ENCODE measurements around the gene CD86. TPM values are rescaled to one million over a fixed set of nuclear protein-coding genes. Genes with fewer than 3 reads are reported as not detected.

CD86 gene
- total and polyA plus RNA-seq, 9 of the 15 experiments (the other 6 are each of a cell fraction or from before 2014, with no cell fraction given) = 0.16 TPM; not detected in 8

GRCh38 chr3:122080207-122080587, 25.0 kb downstream of the CD86 start:
- Histone ChIP-seq H4K20me1 (replicated peaks; ENCODE audit: control insufficient read depth, insufficient read depth, low read length) (no peaks in the 10 kb centered on the region), H2AFZ (ENCODE audit: low read depth, low read length) (no peak overlapping the region), H3K4me1 (replicated peaks in 1 of 2; ENCODE audit: control insufficient read depth in 2 of 2, insufficient read depth in 2 of 2, low read length in 2 of 2) (no peaks in the 10 kb centered on the region), H3K36me3 (ENCODE audit: control insufficient read depth, insufficient read depth, low read length) (no peaks in the 10 kb centered on the region), H3K4me3 (no peak overlapping the region), H3K9ac (ENCODE audit: insufficient read depth in 1 of 2, low read depth in 2 of 2, low read length in 2 of 2) (no peak overlapping the region), H3K9me3 (replicated peaks; ENCODE audit: control insufficient read depth, insufficient read depth, low read depth, low read length) (no peaks in the 10 kb centered on the region), H3K27ac (ENCODE audit: extremely low read depth, low read depth, low read length) (no peak overlapping the region), H3K4me2 (ENCODE audit: insufficient read depth, low read length) (no peak overlapping the region), H3K79me2 (ENCODE audit: control insufficient read depth, insufficient read depth, low read length) (no peaks in the 10 kb centered on the region), H3K9me1 (ENCODE audit: control insufficient read depth, insufficient read depth, low read length) (no peaks in the 10 kb centered on the region), H3K27me3 (ENCODE audit: control insufficient read depth in 2 of 2, insufficient read depth in 2 of 2, low read length in 2 of 2) (peaks cover 0 to 6% of the 10 kb centered on the region in 2 experiments; a peak in 1 of 5 replicates)
- in situ Hi-C loops (cut with MboI) = no loop called here
- DNase-seq (ENCODE audit: extremely low read depth in 1 of 4, low spot score in 3 of 4) = no peak
- no TSS peak for BruUV-seq (replicated peaks)
- TF ChIP-seq FUS (optimal IDR thresholded peaks at IDR 0.05; ENCODE audit: low read depth, low read length) = no peak
- TF ChIP-seq RAD21 (CRISPR knock-in tag; conservative IDR thresholded peaks at IDR 0.05 in 1 of 2, IDR thresholded peaks at IDR 0.05 in 1 of 2) = no peak
- TF ChIP-seq ZNF217 (CRISPR knock-in tag; IDR thresholded peaks at IDR 0.05) = no peak
- no peak for FAIRE-seq
- no peak for ATAC-seq
- CTCF ChIA-PET (ENCODE audit: low intra/inter-chr PET ratio) = no interaction called here
- 0% methylated on average over 9 of the region's 9 CpGs for WGBS (ENCODE audit: insufficient coverage, low coverage, missing lambda C conversion rate)
- intact Hi-C loops (cut with micrococcal nuclease) = no loop called here
- POLR2A ChIA-PET = no interaction called here

GRCh38 chr3:122081543-122082247, 26.5 kb downstream of the CD86 start:
- BruUV-seq (replicated peaks) = no TSS peak
- FAIRE-seq (no peak), ATAC-seq (no peak), DNase-seq (ENCODE audit: extremely low read depth in 1 of 4, low spot score in 3 of 4) (no peak)
- Histone ChIP-seq H3K9me1 (ENCODE audit: control insufficient read depth, insufficient read depth, low read length) (no peaks in the 10 kb centered on the region), H3K4me3 (no peak overlapping the region), H3K9ac (ENCODE audit: insufficient read depth in 1 of 2, low read depth in 2 of 2, low read length in 2 of 2) (no peak overlapping the region), H3K27ac (ENCODE audit: extremely low read depth, low read depth, low read length) (no peak overlapping the region), H3K27me3 (ENCODE audit: control insufficient read depth in 2 of 2, insufficient read depth in 2 of 2, low read length in 2 of 2) (peaks cover 0 to 10% of the 10 kb centered on the region in 2 experiments; a peak in 2 of 5 replicates), H3K9me3 (replicated peaks; ENCODE audit: control insufficient read depth, insufficient read depth, low read depth, low read length) (no peaks in the 10 kb centered on the region), H3K4me1 (replicated peaks in 1 of 2; ENCODE audit: control insufficient read depth in 2 of 2, insufficient read depth in 2 of 2, low read length in 2 of 2) (no peaks in the 10 kb centered on the region), H3K36me3 (ENCODE audit: control insufficient read depth, insufficient read depth, low read length) (no peaks in the 10 kb centered on the region), H3K4me2 (ENCODE audit: insufficient read depth, low read length) (no peak overlapping the region), H2AFZ (ENCODE audit: low read depth, low read length) (no peak overlapping the region), H3K79me2 (ENCODE audit: control insufficient read depth, insufficient read depth, low read length) (no peaks in the 10 kb centered on the region), H4K20me1 (replicated peaks; ENCODE audit: control insufficient read depth, insufficient read depth, low read length) (no peaks in the 10 kb centered on the region)
- ChIA-PET CTCF (ENCODE audit: low intra/inter-chr PET ratio) (no interaction called here), POLR2A (no interaction called here)
- WGBS (ENCODE audit: insufficient coverage, low coverage, missing lambda C conversion rate) = 1% methylated on average over 7 of the region's 7 CpGs
- intact Hi-C loops (cut with micrococcal nuclease) = no loop called here
- in situ Hi-C loops (cut with MboI) = no loop called here
- TF ChIP-seq MIER1 (IDR thresholded peaks at IDR 0.05; ENCODE audit: low read depth) = no peak
- TF ChIP-seq ZNF436 (CRISPR knock-in tag; IDR thresholded peaks at IDR 0.05) = no peak
- TF ChIP-seq CEBPZ (IDR thresholded peaks at IDR 0.05; ENCODE audit: borderline replicate concordance, low read depth, low read length) = no peak
- TF ChIP-seq TCF15 (CRISPR knock-in tag; IDR thresholded peaks at IDR 0.05) = no peak
- TF ChIP-seq ZNF740 (CRISPR knock-in tag; IDR thresholded peaks at IDR 0.05) = no peak
- TF ChIP-seq ZNF740 (tag; IDR thresholded peaks at IDR 0.05) = no peak
- TF ChIP-seq MTA2 (IDR thresholded peaks at IDR 0.05; ENCODE audit: low read depth) = no peak
- TF ChIP-seq RBM15 (IDR thresholded peaks at IDR 0.05; ENCODE audit: insufficient read depth, low read length) = no peak
